ENCODE results near the gene IGSF21. TPM values are rescaled to one million over a fixed set of nuclear protein-coding genes. Genes with fewer than 3 reads are reported as not detected.

IGSF21 gene
- total RNA-seq, 1 experiment from 2014 or later: not detected

DNA sequence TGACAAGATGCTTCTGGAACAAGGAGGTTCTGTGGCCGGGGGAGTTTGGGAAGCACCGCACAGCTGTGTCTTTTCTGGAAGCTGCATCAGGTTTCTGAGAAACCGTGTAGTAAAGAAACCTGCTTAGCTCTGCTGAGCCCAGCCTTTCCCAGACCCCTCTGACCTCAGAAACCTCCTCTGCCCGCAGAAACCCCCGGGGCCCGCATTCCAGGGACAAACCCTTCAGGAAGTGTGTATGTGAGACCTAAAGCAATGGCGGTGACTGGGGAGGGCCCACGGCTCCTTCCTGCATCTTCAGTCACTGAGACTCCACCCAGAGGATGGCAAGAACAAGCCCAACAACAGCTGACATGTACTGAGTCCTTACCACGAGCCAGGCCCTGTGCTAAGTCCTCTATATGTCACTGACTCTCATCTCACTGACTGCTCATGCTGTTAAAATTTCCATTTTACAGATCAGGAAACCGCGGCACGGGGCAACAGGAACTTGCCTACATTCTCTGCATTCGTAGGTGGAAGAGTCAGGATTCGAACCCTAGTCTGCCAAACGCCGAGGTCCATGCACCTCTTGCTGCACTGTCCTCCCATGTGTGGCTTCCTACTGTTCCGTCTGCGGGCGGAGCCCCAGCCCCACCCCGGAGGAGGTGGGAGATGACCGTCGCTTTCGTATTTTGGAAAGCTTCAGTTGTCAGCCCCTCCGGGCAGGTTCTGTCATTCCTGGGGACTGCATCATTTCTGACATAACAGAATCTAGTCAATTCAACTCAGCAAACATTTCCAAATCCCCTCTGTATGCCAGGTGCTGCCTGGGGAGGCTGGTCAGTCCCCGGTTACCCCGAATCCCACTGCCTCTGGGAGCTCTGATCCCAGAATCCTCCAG lies 299.8 kb downstream of the IGSF21 start:
- intact Hi-C loops (cut with micrococcal nuclease): no loop called here
- H3K27ac Mint-ChIP-seq (ENCODE audit: low read depth, unreplicated experiment): no peak overlapping the region
- TF ChIP-seq, protein P1, sequence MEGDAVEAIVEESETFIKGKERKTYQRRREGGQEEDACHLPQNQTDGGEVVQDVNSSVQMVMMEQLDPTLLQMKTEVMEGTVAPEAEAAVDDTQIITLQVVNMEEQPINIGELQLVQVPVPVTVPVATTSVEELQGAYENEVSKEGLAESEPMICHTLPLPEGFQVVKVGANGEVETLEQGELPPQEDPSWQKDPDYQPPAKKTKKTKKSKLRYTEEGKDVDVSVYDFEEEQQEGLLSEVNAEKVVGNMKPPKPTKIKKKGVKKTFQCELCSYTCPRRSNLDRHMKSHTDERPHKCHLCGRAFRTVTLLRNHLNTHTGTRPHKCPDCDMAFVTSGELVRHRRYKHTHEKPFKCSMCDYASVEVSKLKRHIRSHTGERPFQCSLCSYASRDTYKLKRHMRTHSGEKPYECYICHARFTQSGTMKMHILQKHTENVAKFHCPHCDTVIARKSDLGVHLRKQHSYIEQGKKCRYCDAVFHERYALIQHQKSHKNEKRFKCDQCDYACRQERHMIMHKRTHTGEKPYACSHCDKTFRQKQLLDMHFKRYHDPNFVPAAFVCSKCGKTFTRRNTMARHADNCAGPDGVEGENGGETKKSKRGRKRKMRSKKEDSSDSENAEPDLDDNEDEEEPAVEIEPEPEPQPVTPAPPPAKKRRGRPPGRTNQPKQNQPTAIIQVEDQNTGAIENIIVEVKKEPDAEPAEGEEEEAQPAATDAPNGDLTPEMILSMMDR (IDR thresholded peaks at IDR 0.05; ENCODE audit: unreplicated experiment): no peak
- no peaks in the 10 kb centered on the region for H3K9me3 Mint-ChIP-seq (ENCODE audit: unreplicated experiment)
- ChIA-PET POLR2A (no interaction called here), CTCF (interaction anchor here (0.6 to 0.7 kb wide), 2 partner anchors 43 to 106 kb away, joined by 3 to 4 read pairs; no protein-coding TSS in a partner anchor)
- DNase-seq (ENCODE audit: unreplicated experiment): no peak
- H3K27me3 Mint-ChIP-seq (ENCODE audit: insufficient read depth, unreplicated experiment): no peaks in the 10 kb centered on the region
- no peaks in the 10 kb centered on the region for H3K4me1 Mint-ChIP-seq (ENCODE audit: insufficient read depth, unreplicated experiment)
- H3K4me3 Mint-ChIP-seq (ENCODE audit: unreplicated experiment): no peak overlapping the region
- no peaks in the 10 kb centered on the region for H3K36me3 Mint-ChIP-seq (ENCODE audit: insufficient read depth, unreplicated experiment)
- no TSS peak for BruUV-seq (replicated peaks)

DNA sequence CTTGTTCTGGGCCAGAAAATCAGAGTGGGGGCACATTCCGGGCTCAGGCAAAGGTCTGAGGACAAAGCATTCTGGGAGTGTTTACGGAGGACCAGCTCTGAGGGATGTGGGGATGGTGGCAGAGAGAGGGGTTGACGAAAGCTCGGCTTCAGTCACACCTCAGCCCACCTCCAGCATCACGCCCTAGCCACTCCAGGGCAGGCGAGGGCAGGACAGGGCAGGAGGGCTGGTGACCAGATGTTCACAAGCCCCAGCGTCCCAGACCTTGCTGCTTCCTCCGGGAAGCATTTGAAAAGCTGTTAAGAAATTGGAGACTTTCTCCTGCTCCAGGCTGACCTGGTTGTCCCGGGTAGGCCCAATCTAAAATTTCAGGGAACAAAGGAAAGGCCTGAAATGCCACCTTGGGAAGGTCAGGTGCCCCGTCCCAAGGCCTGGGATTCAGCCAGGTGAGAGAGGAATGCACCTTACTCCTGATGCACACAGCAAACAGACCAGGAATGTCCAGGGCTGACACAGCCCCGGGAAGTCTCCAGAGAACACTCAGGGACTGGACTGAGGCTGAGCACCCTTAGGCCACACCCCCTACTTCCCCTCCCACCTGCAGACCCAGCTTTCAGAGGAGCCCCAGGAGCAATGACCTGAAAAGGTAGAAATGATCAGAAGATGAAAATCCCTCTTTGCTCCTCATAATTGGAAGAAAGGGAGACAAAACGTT lies 301.2 kb downstream of the IGSF21 start:
- intact Hi-C loops (cut with micrococcal nuclease): no loop called here
- ChIA-PET CTCF (interaction anchor here (0.8 kb wide), 1 partner anchor 13 kb away, joined by 4 read pairs; no protein-coding TSS in a partner anchor), POLR2A (no interaction called here)
- H3K4me3 Mint-ChIP-seq (ENCODE audit: unreplicated experiment): no peak overlapping the region
- no peaks in the 10 kb centered on the region for H3K9me3 Mint-ChIP-seq (ENCODE audit: unreplicated experiment)
- no peaks in the 10 kb centered on the region for H3K36me3 Mint-ChIP-seq (ENCODE audit: insufficient read depth, unreplicated experiment)
- TF ChIP-seq, protein P1 (IDR thresholded peaks at IDR 0.05; ENCODE audit: unreplicated experiment): no peak
- no peaks in the 10 kb centered on the region for H3K27me3 Mint-ChIP-seq (ENCODE audit: insufficient read depth, unreplicated experiment)
- H3K4me1 Mint-ChIP-seq (ENCODE audit: insufficient read depth, unreplicated experiment): no peaks in the 10 kb centered on the region
- no peak overlapping the region for H3K27ac Mint-ChIP-seq (ENCODE audit: low read depth, unreplicated experiment)
- DNase-seq (ENCODE audit: unreplicated experiment): no peak
- no TSS peak for BruUV-seq (replicated peaks)

DNA sequence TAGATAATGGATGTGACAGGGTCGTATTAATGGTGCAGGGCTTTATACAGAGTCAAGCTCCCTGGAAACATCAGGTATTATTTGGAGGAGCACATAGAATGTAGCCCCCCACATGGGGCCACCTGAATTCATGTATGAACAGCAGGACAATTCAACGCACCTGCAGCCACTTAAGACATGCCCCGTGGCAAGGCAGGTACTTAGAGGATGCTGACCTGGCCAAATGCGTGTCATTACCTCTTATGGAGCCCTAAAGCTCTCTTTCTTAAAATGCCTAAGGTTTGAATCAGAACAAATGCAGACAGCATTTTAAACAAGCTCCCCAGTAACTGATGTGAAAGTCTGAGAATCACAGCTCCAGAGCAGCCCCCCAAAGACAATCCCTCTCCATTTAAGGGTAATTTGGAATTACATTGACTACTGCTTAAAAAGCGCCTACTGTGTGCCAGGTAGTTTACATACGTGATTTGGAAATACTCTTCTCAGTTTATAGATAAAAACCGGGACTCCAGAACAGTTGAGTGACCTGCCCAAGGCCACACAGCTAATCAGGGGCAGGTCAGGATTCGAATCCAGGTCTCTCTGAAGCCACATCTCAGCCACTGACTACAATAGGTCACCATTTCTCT lies 302.1 kb downstream of the IGSF21 start:
- Mint-ChIP-seq H3K36me3 (ENCODE audit: insufficient read depth, unreplicated experiment) (no peaks in the 10 kb centered on the region), H3K27ac (ENCODE audit: low read depth, unreplicated experiment) (no peak overlapping the region), H3K4me3 (ENCODE audit: unreplicated experiment) (no peak overlapping the region), H3K9me3 (ENCODE audit: unreplicated experiment) (peaks cover 2% of the 10 kb centered on the region), H3K4me1 (ENCODE audit: insufficient read depth, unreplicated experiment) (no peaks in the 10 kb centered on the region), H3K27me3 (ENCODE audit: insufficient read depth, unreplicated experiment) (no peaks in the 10 kb centered on the region)
- TF ChIP-seq, protein P1 (IDR thresholded peaks at IDR 0.05; ENCODE audit: unreplicated experiment): no peak
- BruUV-seq (replicated peaks): no TSS peak
- CTCF ChIA-PET: no interaction called here
- DNase-seq (ENCODE audit: unreplicated experiment): no peak
- POLR2A ChIA-PET: interaction anchor here (0.7 kb wide), 1 partner anchor 11 kb away, joined by 3 read pairs; no protein-coding TSS in a partner anchor
- intact Hi-C loops (cut with micrococcal nuclease): no loop called here

DNA sequence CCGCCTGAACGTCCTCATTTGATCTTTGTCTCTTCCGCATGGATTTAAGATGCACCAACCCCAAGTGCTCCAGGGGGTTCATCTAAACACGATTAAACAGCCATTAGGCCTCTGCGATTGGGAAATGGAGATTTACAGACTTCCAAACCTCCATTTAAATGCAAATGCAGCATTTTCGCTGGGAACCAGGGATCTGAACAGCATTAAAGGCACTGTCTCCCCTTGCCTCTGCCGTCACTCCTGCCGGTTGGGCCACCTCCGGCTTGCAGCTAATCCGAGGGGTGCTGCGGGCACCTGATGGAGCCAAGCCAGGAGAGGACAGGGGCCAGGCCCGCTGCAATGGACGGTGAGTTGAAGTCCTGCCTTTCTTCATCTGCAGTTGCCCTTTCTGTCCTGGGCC lies 302.8 kb downstream of the IGSF21 start:
- no peak overlapping the region for H3K4me3 Mint-ChIP-seq (ENCODE audit: unreplicated experiment)

More for the DNA sequence above, 302.8 kb downstream of the IGSF21 start:
- DNase-seq (ENCODE audit: unreplicated experiment): no peak
- CTCF ChIA-PET: no interaction called here
- no TSS peak for BruUV-seq (replicated peaks)
- H3K27ac Mint-ChIP-seq (ENCODE audit: low read depth, unreplicated experiment): no peak overlapping the region
- TF ChIP-seq, protein P1 (IDR thresholded peaks at IDR 0.05; ENCODE audit: unreplicated experiment): no peak
- POLR2A ChIA-PET: no interaction called here
- peaks cover 8% of the 10 kb centered on the region for H3K9me3 Mint-ChIP-seq (ENCODE audit: unreplicated experiment)
- no peaks in the 10 kb centered on the region for H3K27me3 Mint-ChIP-seq (ENCODE audit: insufficient read depth, unreplicated experiment)
- intact Hi-C loops (cut with micrococcal nuclease): no loop called here
- H3K4me1 Mint-ChIP-seq (ENCODE audit: insufficient read depth, unreplicated experiment): no peaks in the 10 kb centered on the region
- no peaks in the 10 kb centered on the region for H3K36me3 Mint-ChIP-seq (ENCODE audit: insufficient read depth, unreplicated experiment)
